GM19023 (cell line): Measurements from ENCODE around the gene TNRC18.

Source experiments
- ATAC-seq: cut with Tn5 transposase; IDR thresholded peaks from one replicate; pipeline ENCODE4 v1.9.1; 2021; ENCODE audit warnings: mild to moderate bottlenecking, moderate library complexity; ENCODE audit not compliant: unreplicated experiment

Gene TNRC18

GRCh38 chr7:5408777-5409176, 14.9 kb downstream of the TNRC18 start:
- ATAC-seq, result no peak

- ATAC-seq, result no peak
Measured at GRCh38 chr7:5406957-5407945, 16.4 kb downstream of the TNRC18 start.

GRCh38 chr7:5404421-5404826, 19.2 kb downstream of the TNRC18 start:
- ATAC-seq, result no peak

- ATAC-seq, result no peak
Measured at GRCh38 chr7:5403442-5403841, 20.2 kb downstream of the TNRC18 start.

GRCh38 chr7:5397736-5398135, 25.9 kb downstream of the TNRC18 start:
- ATAC-seq, result no peak

GRCh38 chr7:5396999-5397663, 26.5 kb downstream of the TNRC18 start:
- ATAC-seq, result peak; percentile 86

- peak; percentile 53 for ATAC-seq
Measured at GRCh38 chr7:5396542-5396941, 27.1 kb downstream of the TNRC18 start.

- ATAC-seq, result no peak
Measured at GRCh38 chr7:5395246-5395645, 28.4 kb downstream of the TNRC18 start.

- no peak for ATAC-seq
Measured at GRCh38 chr7:5394264-5395105, 29.1 kb downstream of the TNRC18 start.

GRCh38 chr7:5393748-5394147, 29.9 kb downstream of the TNRC18 start:
- ATAC-seq, result no peak

GRCh38 chr7:5393328-5393727, 30.3 kb downstream of the TNRC18 start:
- no peak for ATAC-seq

GRCh38 chr7:5390918-5391317, 32.7 kb downstream of the TNRC18 start:
- no peak for ATAC-seq

GRCh38 chr7:5388905-5389433, 34.7 kb downstream of the TNRC18 start:
- ATAC-seq, result no peak

- no peak for ATAC-seq
Measured at GRCh38 chr7:5388273-5388901, 35.2 kb downstream of the TNRC18 start.

- ATAC-seq, result no peak
Measured at GRCh38 chr7:5387711-5388245, 35.9 kb downstream of the TNRC18 start.

- no peak for ATAC-seq
Measured at GRCh38 chr7:5384618-5385017, 39.0 kb downstream of the TNRC18 start.

GRCh38 chr7:5383314-5384098, 40.1 kb downstream of the TNRC18 start:
- ATAC-seq, result no peak

- ATAC-seq, result no peak
Measured at GRCh38 chr7:5382281-5382892, 41.2 kb downstream of the TNRC18 start.
